ENCODE results near the gene REEP3. TPM values are rescaled to one million over a fixed set of nuclear protein-coding genes. Genes with fewer than 3 reads are reported as not detected.

REEP3 gene
- total RNA-seq, 1 donor from 2014 or later, result 33.1 TPM

- H3K4me1 Mint-ChIP-seq, result peaks cover 23% of the 10 kb centered on the region
- no peaks in the 10 kb centered on the region for H3K27me3 Mint-ChIP-seq (ENCODE audit: low read depth)
- H3K4me3 Mint-ChIP-seq, result no peak overlapping the region
- no peaks in the 10 kb centered on the region for H3K9me3 Mint-ChIP-seq
- TF ChIP-seq CTCF (IDR thresholded peaks at IDR 0.05; ENCODE audit: unreplicated experiment), result no peak
- no peaks in the 10 kb centered on the region for H3K36me3 Mint-ChIP-seq
- peak overlapping the region; percentile 60 for H3K27ac Mint-ChIP-seq
- no peak for DNase-seq (ENCODE audit: low spot score in 2 of 2, unreplicated experiment in 2 of 2)
These were observed 113.4 kb downstream of the REEP3 start for GRCh38 chr10:63634488-63635065.

GRCh38 chr10:63636812-63637211, 115.6 kb downstream of the REEP3 start:
- Mint-ChIP-seq H3K4me1 (peaks cover 17% of the 10 kb centered on the region), H3K36me3 (no peaks in the 10 kb centered on the region), H3K9me3 (no peaks in the 10 kb centered on the region), H3K4me3 (no peak overlapping the region), H3K27ac (no peak overlapping the region), H3K27me3 (ENCODE audit: low read depth) (no peaks in the 10 kb centered on the region)
- no peak for TF ChIP-seq CTCF (IDR thresholded peaks at IDR 0.05; ENCODE audit: unreplicated experiment)
- no peak for DNase-seq (ENCODE audit: low spot score in 2 of 2, unreplicated experiment in 2 of 2)

GRCh38 chr10:63637901-63638327, 116.7 kb downstream of the REEP3 start:
- Mint-ChIP-seq H3K27me3 (ENCODE audit: low read depth) (no peaks in the 10 kb centered on the region), H3K4me3 (no peak overlapping the region), H3K9me3 (no peaks in the 10 kb centered on the region), H3K36me3 (no peaks in the 10 kb centered on the region), H3K4me1 (peaks cover 20% of the 10 kb centered on the region), H3K27ac (no peak overlapping the region)
- DNase-seq (ENCODE audit: low spot score in 2 of 2, unreplicated experiment in 2 of 2), result no peak
- TF ChIP-seq CTCF (IDR thresholded peaks at IDR 0.05; ENCODE audit: unreplicated experiment), result no peak

- peaks cover 6% of the 10 kb centered on the region for H3K4me1 Mint-ChIP-seq
- TF ChIP-seq CTCF (IDR thresholded peaks at IDR 0.05; ENCODE audit: unreplicated experiment), result no peak
These were observed 120.2 kb downstream of the REEP3 start for GRCh38 chr10:63641366-63641765.

GRCh38 chr10:63641799-63642198, 120.6 kb downstream of the REEP3 start:
- no peak for DNase-seq (ENCODE audit: low spot score in 2 of 2, unreplicated experiment in 2 of 2)
- no peak overlapping the region for H3K4me3 Mint-ChIP-seq
- H3K9me3 Mint-ChIP-seq, result no peaks in the 10 kb centered on the region
- H3K27ac Mint-ChIP-seq, result no peak overlapping the region
- peaks cover 6% of the 10 kb centered on the region for H3K4me1 Mint-ChIP-seq
- no peak for TF ChIP-seq CTCF (IDR thresholded peaks at IDR 0.05; ENCODE audit: unreplicated experiment)
- no peaks in the 10 kb centered on the region for H3K36me3 Mint-ChIP-seq
- H3K27me3 Mint-ChIP-seq (ENCODE audit: low read depth), result peaks cover 8% of the 10 kb centered on the region

More at GRCh38 chr10:63641366-63641765, 120.2 kb downstream of the REEP3 start:
- DNase-seq (ENCODE audit: low spot score in 2 of 2, unreplicated experiment in 2 of 2), result no peak
- Mint-ChIP-seq H3K4me3 (no peak overlapping the region), H3K9me3 (no peaks in the 10 kb centered on the region), H3K36me3 (no peaks in the 10 kb centered on the region), H3K27ac (no peak overlapping the region), H3K27me3 (ENCODE audit: low read depth) (peaks cover 8% of the 10 kb centered on the region)

- Mint-ChIP-seq H3K27ac (no peak overlapping the region), H3K9me3 (no peaks in the 10 kb centered on the region), H3K4me1 (peaks cover 6% of the 10 kb centered on the region), H3K27me3 (ENCODE audit: low read depth) (peaks cover 8% of the 10 kb centered on the region), H3K36me3 (no peaks in the 10 kb centered on the region), H3K4me3 (no peak overlapping the region)
- no peak for DNase-seq (ENCODE audit: low spot score in 2 of 2, unreplicated experiment in 2 of 2)
- no peak for TF ChIP-seq CTCF (IDR thresholded peaks at IDR 0.05; ENCODE audit: unreplicated experiment)
These were observed 121.6 kb downstream of the REEP3 start for GRCh38 chr10:63642808-63643207.

All from mesothelial cell of epicardium (in vitro differentiated cells).